Pancreas (tissue), 10 donors: ENCODE results near the gene PRRC1. TPM values are rescaled to one million over a fixed set of nuclear protein-coding genes. Genes with fewer than 3 reads are reported as not detected.

Experiments used
- ATAC-seq, 4 donors: fragments of 200-7000 bp; cut with Tn5 transposase; one replicate each; pipeline versions ENCODE4 v1.8.0 to v1.9.1; 2020; ENCODE audit warnings: mild to moderate bottlenecking in 4 of 4, moderate library complexity in 4 of 4
- DNase-seq, 6 donors: peaks; one replicate each; pipeline ENCODE4 v3.0.0-alpha.2; 2020
- FAIRE-seq: peaks from 2 replicates; lab custom pipeline; 2012; peaks lifted over from hg19 to GRCh38; lab: Jason Lieb, UNC
- H3K27ac ChIP-seq, 4 donors: fragments of 200-600 bp; sonication (generic); 1 replicate in 3 of 4; 2 replicates in 1 of 4; pipeline versions ENCODE4 v1.5.0 to v1.8.0; 2020
- H3K27me3 ChIP-seq, 4 donors: fragments of 200-600 bp; one replicate each; pipeline ENCODE4 v1.8.0; 2021
- H3K36me3 ChIP-seq, 3 donors: fragments of 200-600 bp; sonication (generic) in 1 of 3; one replicate each; pipeline versions ENCODE4 v1.5.0 to v1.8.0; 2020 to 2021
- H3K4me1 ChIP-seq, 3 donors: fragments of 200-600 bp; one replicate each; pipeline ENCODE4 v1.8.0; 2021
- H3K4me3 ChIP-seq, 4 donors: fragments of 200-600 bp; sonication (generic) in 2 of 4; one replicate each; pipeline versions ENCODE4 v1.5.0 to v1.8.0; 2020 to 2021
- H3K9me3 ChIP-seq, 4 donors: fragments of 200-600 bp; one replicate each; pipeline ENCODE4 v1.8.0; 2021
- CTCF ChIP-seq, 4 donors: fragments of 200-600 bp; sonication (generic) in 3 of 4; IDR thresholded peaks; one replicate each; pipeline versions ENCODE4 v1.5.0 to v1.8.0; 2021; ENCODE audit warnings: antibody characterized with exemption in 4 of 4
- WGBS, 2 donors: extraction: QIAGEN DNeasy Blood & Tissue Kit; methylation state at CpG; one replicate each; pipeline ENCODE4 v1.1.7; 2013; 5-methylcytosine and 5-hydroxymethylcytosine counted together
- intact Hi-C, 3 donors: fragments of 100-400 bp; cut with DNase I; formaldehyde crosslinking; loops; one replicate each; pipeline versions ENCODE4 v1.11.1 to v1.14.2; 2022
- polyA plus RNA-seq, 2 donors: library from polyadenylated mRNA; stranded (reverse); fragments of 200-250 nt; gene quantifications; one replicate each; pipeline ENCODE4 v1.2.3, GENCODE V29; 2013
- total RNA-seq, 6 donors: library from RNA; stranded (reverse); fragmentation: NEBNext Ultra II Directional in 4 of 6; extraction: Animal tissue kit (Norgen Biotek cat#: 25700) in 4 of 6; gene quantifications; one replicate each; pipeline versions ENCODE4 v1.2.1 to v1.2.4, GENCODE V29; 2021 to 2023
- donor health status: healthy with polysubstance abuse.
- donor health status: DM: no; HTN: no; CAD: no; lungs with moderate emphysema.
- donor health status: DM: no; HTN: no; CAD: no.
- donor health status: control.
- donor health status: control.
- donor health status: Bipolar disorder and iron deficiency.
- donor health status: DM: yes; HTN: yes; CAD: no.
- donor health status: DM: no; HTN: no; CAD: no.
- donor health status: DM: no; HTN: no; CAD: no.
- donor health status: DM: yes; HTN: yes; CAD: no.

PRRC1 gene
- total and polyA plus RNA-seq, 8 donors, result 17.7 to 46.7 (median 30.7) TPM

- Histone ChIP-seq H3K36me3 (no peaks in the 10 kb centered on the region), H3K9me3 (no peaks in the 10 kb centered on the region), H3K27me3 (no peaks in the 10 kb centered on the region), H3K4me3 (no peak overlapping the region), H3K4me1 (no peaks in the 10 kb centered on the region), H3K27ac (no peak overlapping the region)
- DNase-seq (no peak), FAIRE-seq (peak; percentile 82), ATAC-seq (peak; percentile 53 to 82 (median 74))
- intact Hi-C loops, result no loop called here
- TF ChIP-seq CTCF (IDR thresholded peaks at IDR 0.05), result peak; percentile 33 to 75 (median 66)
- WGBS, 2 donors, result 60 to 72% methylated on average over 3 of the region's 3 CpGs
Measured at GRCh38 chr5:127492854-127493738, 24.3 kb upstream of the PRRC1 start.

GRCh38 chr5:127498548-127498947 lies 18.9 kb upstream of the PRRC1 start:
- H3K36me3 ChIP-seq, result no peaks in the 10 kb centered on the region
- no peaks in the 10 kb centered on the region for H3K4me1 ChIP-seq
- intact Hi-C loops, result loop anchor here in 1 of 3 donors (5.0 kb wide), 1 partner anchor 206 kb away; the partner anchor contains the start of gene MEGF10
- no peaks in the 10 kb centered on the region for H3K9me3 ChIP-seq
- no peak overlapping the region for H3K27ac ChIP-seq
- FAIRE-seq (no peak), ATAC-seq (no peak), DNase-seq (no peak)
- WGBS, 2 donors, result 62 to 83% methylated on average over 1 of the region's 1 CpG
- no peaks in the 10 kb centered on the region for H3K27me3 ChIP-seq
- no peak overlapping the region for H3K4me3 ChIP-seq
- TF ChIP-seq CTCF (IDR thresholded peaks at IDR 0.05), result no peak

GRCh38 chr5:127505905-127506304 lies 11.5 kb upstream of the PRRC1 start:
- ATAC-seq, result peak in 1 of 4 donors; percentile 19
- H3K27me3 ChIP-seq, result no peaks in the 10 kb centered on the region

GRCh38 chr5:127506616-127507015 lies 10.8 kb upstream of the PRRC1 start:
- FAIRE-seq, result no peak
- 82 to 95% methylated on average over 6 of the region's 6 CpGs for WGBS, 2 donors
- H3K36me3 ChIP-seq, result no peaks in the 10 kb centered on the region
- no peak overlapping the region for H3K4me3 ChIP-seq
- no peak overlapping the region for H3K27ac ChIP-seq
- TF ChIP-seq CTCF (IDR thresholded peaks at IDR 0.05), result no peak
- no peaks in the 10 kb centered on the region for H3K27me3 ChIP-seq
- H3K9me3 ChIP-seq, result no peaks in the 10 kb centered on the region
- H3K4me1 ChIP-seq, result peaks cover 4 to 19% (median 6%) of the 10 kb centered on the region in 3 donors
- ATAC-seq, result no peak
- no peak for DNase-seq
- intact Hi-C loops, result no loop called here

More at GRCh38 chr5:127505905-127506304, 11.5 kb upstream of the PRRC1 start:
- intact Hi-C loops, result no loop called here
- H3K4me3 ChIP-seq, result no peak overlapping the region
- H3K27ac ChIP-seq, result no peak overlapping the region
- FAIRE-seq (no peak), DNase-seq (no peak)
- 93 to 94% methylated on average over 2 of the region's 2 CpGs for WGBS, 2 donors
- no peaks in the 10 kb centered on the region for H3K9me3 ChIP-seq
- no peaks in the 10 kb centered on the region for H3K36me3 ChIP-seq
- peaks cover 4 to 19% (median 6%) of the 10 kb centered on the region in 3 donors for H3K4me1 ChIP-seq
- TF ChIP-seq CTCF (IDR thresholded peaks at IDR 0.05), result no peak
